CD4-positive, alpha-beta T cell (primary cell): ENCODE measurements around the gene SAT2. TPM values are rescaled to one million over a fixed set of nuclear protein-coding genes. Genes with fewer than 3 reads are reported as not detected.

ENCODE experiments used
- total RNA-seq, 174 experiments: library from RNA in 2 of 174; stranded (reverse) in 2 of 174; gene quantifications; one replicate each; pipeline ENCODE4 v1.2.3 and lab custom pipeline; 2021 to 2026

Gene SAT2
- total RNA-seq, 2 experiments from 2014 or later: 55.7 to 60.3 TPM

Other genes starting within 250 kb of the SAT2 start
- 10 to 100 TPM; 11.0 to 12.4 TPM for gene TNK1, start 246.7 kb downstream of the SAT2 start, total RNA-seq
- 10 to 100 TPM; 66.3 to 70.3 TPM for gene PLSCR3, start 233.3 kb downstream of the SAT2 start, total RNA-seq
- 10 to 100 TPM; 29.0 to 29.4 TPM for gene TMEM256, start 223.7 kb downstream of the SAT2 start, total RNA-seq
- 1 to 10 TPM; 7.6 to 8.4 TPM for gene NLGN2, start 220.0 kb downstream of the SAT2 start, total RNA-seq
- not detected for gene SPEM1, start 207.5 kb downstream of the SAT2 start, total RNA-seq
- gene SPEM2, start 202.2 kb downstream of the SAT2 start, total RNA-seq: not detected
- gene SPEM3, start 199.0 kb downstream of the SAT2 start, total RNA-seq: not detected
- gene TMEM102, start 192.4 kb downstream of the SAT2 start, total RNA-seq: 1 to 10 TPM; 6.8 to 7.1 TPM
- gene FGF11, start 188.3 kb downstream of the SAT2 start, total RNA-seq: 1 to 10 TPM; 1.5 to 1.7 TPM
- 1 to 10 TPM; 1.6 to 2.2 TPM for gene CHRNB1, start 182.8 kb downstream of the SAT2 start, total RNA-seq
- 10 to 100 TPM; 55.1 to 55.6 TPM for gene ZBTB4, start 148.2 kb downstream of the SAT2 start, total RNA-seq
- gene SLC35G6, start 146.4 kb downstream of the SAT2 start, total RNA-seq: under 1 TPM in 1 of 2 experiments, not detected in 1; 0.17 TPM
- gene POLR2A, start 143.5 kb downstream of the SAT2 start, total RNA-seq: 100 to 1,000 TPM; 491 to 501 TPM
- 10 to 100 TPM; 17.0 to 19.1 TPM for gene TNFSF12, start 78.8 kb downstream of the SAT2 start, total RNA-seq
- 1 to 10 TPM; 1.1 to 1.7 TPM for gene TNFSF13, start 69.1 kb downstream of the SAT2 start, total RNA-seq
- 10 to 100 TPM; 27.7 to 28.9 TPM for gene SENP3, start 65.9 kb downstream of the SAT2 start, total RNA-seq
- gene CD68, start 48.2 kb downstream of the SAT2 start, total RNA-seq: under 1 TPM; 0.33 to 0.95 TPM
- 10 to 100 TPM; 12.0 to 12.9 TPM for gene MPDU1, start 44.0 kb downstream of the SAT2 start, total RNA-seq
- under 1 TPM in 1 of 2 experiments, not detected in 1; 0.30 TPM for gene SOX15, start 37.7 kb downstream of the SAT2 start, total RNA-seq
- 10 to 100 TPM; 20.6 to 22.5 TPM for gene FXR2, start 12.9 kb downstream of the SAT2 start, total RNA-seq
- gene SHBG, start 2.3 kb upstream of the SAT2 start, total RNA-seq: not detected
- under 1 TPM; 0.17 to 0.69 TPM for gene ATP1B2, start 23.1 kb upstream of the SAT2 start, total RNA-seq
- gene TP53, start 59.7 kb upstream of the SAT2 start, total RNA-seq: 10 to 100 TPM; 25.8 to 26.0 TPM
- gene WRAP53, start 60.7 kb upstream of the SAT2 start, total RNA-seq: 1 to 10 TPM; 3.9 to 4.0 TPM
- not detected for gene EFNB3, start 77.4 kb upstream of the SAT2 start, total RNA-seq
- not detected for gene DNAH2, start 89.9 kb upstream of the SAT2 start, total RNA-seq
- 100 to 1,000 TPM; 189 to 191 TPM for gene KDM6B, start 206.4 kb upstream of the SAT2 start, total RNA-seq
- gene TMEM88, start 227.2 kb upstream of the SAT2 start, total RNA-seq: 10 to 100 TPM; 29.3 to 29.6 TPM
- gene NAA38, start 229.7 kb upstream of the SAT2 start, total RNA-seq: 10 to 100 TPM; 15.4 to 16.3 TPM
- gene CYB5D1, start 230.2 kb upstream of the SAT2 start, total RNA-seq: 1 to 10 TPM; 8.7 TPM